Fibroblast of lung (primary cell): ENCODE data around the gene VWA1. TPM values are rescaled to one million over a fixed set of nuclear protein-coding genes. Genes with fewer than 3 reads are reported as not detected.
"Not testable (repeated sequence)": the region's sequence is repeated elsewhere in the genome, so short reads cannot be mapped to it uniquely, and the experiment has no call there.

Source experiments
- DNase-seq, 2 donors: peaks; one replicate each; pipeline versions ENCODE4 v3.0.0 to v3.0.0-alpha.2; 2010; ENCODE audit warnings: low read depth in 2 of 2
- H2AFZ ChIP-seq: 2 replicates; pipeline ENCODE4 v1.5.1; 2012; ENCODE audit warnings: low read length, control low read depth, inconsistent platforms
- H3K27ac ChIP-seq: 2 replicates; pipeline ENCODE4 v1.5.1; 2011; ENCODE audit warnings: low read length, control low read depth; ENCODE audit not compliant: insufficient read depth
- H3K27me3 ChIP-seq: 2 replicates; pipeline ENCODE4 v1.5.1; 2011; ENCODE audit warnings: mild to moderate bottlenecking, low read length; ENCODE audit not compliant: control insufficient read depth, insufficient read depth
- H3K36me3 ChIP-seq: 2 replicates; pipeline ENCODE4 v1.5.1; 2011; ENCODE audit warnings: low read length; ENCODE audit not compliant: control insufficient read depth, insufficient read depth
- H3K4me1 ChIP-seq: 2 replicates; pipeline ENCODE4 v1.5.1; 2011; ENCODE audit warnings: low read length; ENCODE audit not compliant: control insufficient read depth, insufficient read depth; ENCODE audit errors: extremely low read depth
- H3K4me2 ChIP-seq: 2 replicates; pipeline ENCODE4 v1.5.1; 2011; ENCODE audit warnings: low read length, control low read depth; ENCODE audit not compliant: insufficient read depth; ENCODE audit errors: extremely low read depth
- H3K4me3 ChIP-seq, 4 experiments: fragments of 200-600 bp in 1 of 4; sonication (generic) in 1 of 4; replicated peaks in 1 of 4; 2 replicates each; pipeline ENCODE4 v1.5.1; 2011 to 2016; ENCODE audit warnings: low read length in 4 of 4, low read depth in 3 of 4, mild to moderate bottlenecking in 3 of 4, control low read depth in 2 of 4, inconsistent platforms in 1 of 4, mixed read lengths in 1 of 4; ENCODE audit not compliant: insufficient read depth in 1 of 4; ENCODE audit errors: control extremely low read depth in 1 of 4
- H3K79me2 ChIP-seq: 2 replicates; pipeline ENCODE4 v1.5.1; 2012; ENCODE audit warnings: mild to moderate bottlenecking, low read length, inconsistent platforms; ENCODE audit not compliant: control insufficient read depth, insufficient read depth
- H3K9ac ChIP-seq: 2 replicates; pipeline ENCODE4 v1.5.1; 2011; ENCODE audit warnings: mild to moderate bottlenecking, low read length, control low read depth; ENCODE audit not compliant: insufficient read depth
- H3K9me3 ChIP-seq: 2 replicates; pipeline ENCODE4 v1.5.1; 2012; ENCODE audit warnings: low read depth, low read length; ENCODE audit not compliant: control insufficient read depth, insufficient read depth
- H4K20me1 ChIP-seq: 2 replicates; pipeline ENCODE4 v1.5.1; 2011; ENCODE audit warnings: low read length; ENCODE audit not compliant: control insufficient read depth, insufficient read depth; ENCODE audit errors: extremely low read depth
- EZH2 ChIP-seq: IDR thresholded peaks from 2 replicates; pipeline ENCODE4 v1.5.1; 2012; ENCODE audit warnings: low read length, control low read depth, mild to moderate bottlenecking; ENCODE audit errors: missing control alignments
- polyA plus RNA-seq, 2 donors: library from polyadenylated mRNA; depleted of rRNA in 1 of 2; stranded (reverse) in 1 of 2; unstranded in 1 of 2; fragments of >200 nt; gene quantifications; 2 replicates each; pipeline ENCODE4 v1.2.1, GENCODE V29; 2011 to 2012; ENCODE audit warnings: missing spikeins in 1 of 2
- total RNA-seq: library from RNA; depleted of rRNA; stranded (reverse); fragments of >200 nt; gene quantifications from 2 replicates; pipeline ENCODE4 v1.2.1, GENCODE V29; 2014
- TF ChIP-seq, protein P1 (sequence below), 2 donors: IDR thresholded peaks in 1 of 2; conservative IDR thresholded peaks in 1 of 2; 1 replicate in 1 of 2; 2 replicates in 1 of 2; pipeline ENCODE4 v1.5.1; 2011 to 2012; ENCODE audit warnings: low read length in 2 of 2, control low read depth in 1 of 2, inconsistent platforms in 1 of 2, low read depth in 1 of 2, mild to moderate bottlenecking in 1 of 2

VWA1 gene
- total and polyA plus RNA-seq, 2 donors (not counting 1 experiment from before 2014, with no cell fraction given), result 2.5 to 3.1 TPM

DNA sequence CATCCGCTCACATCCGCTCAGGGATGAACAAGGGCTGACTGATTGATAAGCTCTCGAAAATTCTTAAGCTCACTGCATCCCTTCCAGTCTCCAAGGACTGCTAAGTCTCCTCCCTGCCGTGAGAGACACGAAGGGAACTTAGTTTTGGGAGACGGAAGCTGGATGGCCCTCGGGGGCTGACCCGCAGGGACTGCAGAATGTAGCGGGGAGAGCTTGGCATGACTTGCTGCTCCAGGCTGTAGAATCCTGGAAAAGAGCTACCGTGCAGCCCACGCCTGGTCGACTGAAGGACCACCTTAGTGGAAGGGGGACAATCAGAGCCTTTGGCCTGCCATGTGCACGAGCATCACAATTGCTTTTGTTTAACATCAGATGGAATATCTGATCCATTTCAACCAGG lies 19.7 kb upstream of the VWA1 start:
- Histone ChIP-seq H3K4me2 (no peak overlapping the region), H3K79me2 (no peaks in the 10 kb centered on the region), H3K27me3 (no peaks in the 10 kb centered on the region), H3K4me3 (no peak overlapping the region), H3K36me3 (no peaks in the 10 kb centered on the region), H3K9ac (no peak overlapping the region), H3K27ac (no peak overlapping the region), H3K4me1 (no peaks in the 10 kb centered on the region), H3K9me3 (no peaks in the 10 kb centered on the region), H2AFZ (no peak overlapping the region), H4K20me1 (no peaks in the 10 kb centered on the region)
- no peak for DNase-seq
- TF ChIP-seq EZH2, result no peak
- TF ChIP-seq, protein P1, sequence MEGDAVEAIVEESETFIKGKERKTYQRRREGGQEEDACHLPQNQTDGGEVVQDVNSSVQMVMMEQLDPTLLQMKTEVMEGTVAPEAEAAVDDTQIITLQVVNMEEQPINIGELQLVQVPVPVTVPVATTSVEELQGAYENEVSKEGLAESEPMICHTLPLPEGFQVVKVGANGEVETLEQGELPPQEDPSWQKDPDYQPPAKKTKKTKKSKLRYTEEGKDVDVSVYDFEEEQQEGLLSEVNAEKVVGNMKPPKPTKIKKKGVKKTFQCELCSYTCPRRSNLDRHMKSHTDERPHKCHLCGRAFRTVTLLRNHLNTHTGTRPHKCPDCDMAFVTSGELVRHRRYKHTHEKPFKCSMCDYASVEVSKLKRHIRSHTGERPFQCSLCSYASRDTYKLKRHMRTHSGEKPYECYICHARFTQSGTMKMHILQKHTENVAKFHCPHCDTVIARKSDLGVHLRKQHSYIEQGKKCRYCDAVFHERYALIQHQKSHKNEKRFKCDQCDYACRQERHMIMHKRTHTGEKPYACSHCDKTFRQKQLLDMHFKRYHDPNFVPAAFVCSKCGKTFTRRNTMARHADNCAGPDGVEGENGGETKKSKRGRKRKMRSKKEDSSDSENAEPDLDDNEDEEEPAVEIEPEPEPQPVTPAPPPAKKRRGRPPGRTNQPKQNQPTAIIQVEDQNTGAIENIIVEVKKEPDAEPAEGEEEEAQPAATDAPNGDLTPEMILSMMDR (conservative IDR thresholded peaks at IDR 0.05 in 1 of 2, IDR thresholded peaks at IDR 0.05 in 1 of 2; ENCODE audit: low read depth in 1 of 2, low read length in 2 of 2), result no peak

DNA sequence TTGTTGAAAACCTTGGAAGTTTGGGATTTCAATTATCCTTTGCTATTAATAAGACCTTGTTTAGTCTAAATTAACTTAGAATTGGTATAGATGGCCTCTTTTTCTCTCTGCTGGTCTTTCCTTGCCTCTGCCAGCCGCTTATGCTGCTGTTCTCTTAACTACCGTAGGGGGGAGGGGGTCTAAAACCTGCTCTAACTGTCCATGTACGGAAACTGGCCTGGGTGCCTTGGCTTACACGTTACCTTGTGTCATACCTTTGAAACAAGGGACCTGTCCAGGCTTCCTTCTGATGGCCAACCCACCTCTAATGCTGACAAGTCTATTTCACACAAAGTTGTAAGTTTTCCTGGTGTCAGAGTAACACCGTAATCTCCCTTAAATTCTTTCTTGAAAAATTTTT lies 18.1 kb upstream of the VWA1 start:
- not testable (repeated sequence) for H3K4me3 ChIP-seq, H3K27me3 ChIP-seq, H3K27ac ChIP-seq, H3K4me2 ChIP-seq, H2AFZ ChIP-seq, H3K79me2 ChIP-seq, H3K9me3 ChIP-seq, DNase-seq, H3K4me1 ChIP-seq, H3K9ac ChIP-seq, H3K36me3 ChIP-seq, H4K20me1 ChIP-seq

DNA sequence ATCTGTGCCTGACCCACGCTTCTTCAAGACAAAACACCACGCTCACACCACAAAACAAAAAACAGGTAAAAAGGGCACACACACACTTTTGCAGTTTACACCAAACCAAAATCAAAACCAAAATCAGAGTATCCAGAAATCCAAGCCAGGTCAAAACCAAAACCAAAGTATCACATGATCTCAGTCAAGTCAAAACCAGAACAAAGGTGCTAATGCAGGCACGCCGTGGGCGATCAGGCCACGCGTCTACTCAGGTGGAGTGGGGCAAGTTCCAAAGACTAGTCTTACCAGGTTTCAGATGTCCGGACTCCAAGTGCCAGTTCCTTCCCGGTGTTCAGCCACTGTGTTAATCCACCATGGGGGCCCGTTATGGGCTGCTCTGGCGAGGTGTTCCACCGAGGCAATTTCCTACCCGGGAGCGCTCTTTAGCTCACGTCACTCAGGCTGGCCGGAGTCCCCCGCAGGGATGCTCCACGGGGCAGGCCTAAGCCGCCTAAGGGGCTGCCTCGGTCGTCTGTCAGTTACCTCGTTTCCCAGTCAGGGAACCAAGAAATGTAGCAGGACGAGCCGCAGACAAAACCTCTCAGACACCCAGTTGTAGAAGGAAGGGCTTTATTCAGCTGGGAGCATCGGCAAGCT lies 17.5 kb upstream of the VWA1 start:
- not testable (repeated sequence) for H3K4me2 ChIP-seq, H3K79me2 ChIP-seq, H3K4me3 ChIP-seq, H3K9ac ChIP-seq, H3K27me3 ChIP-seq, H3K27ac ChIP-seq, H3K36me3 ChIP-seq, H3K4me1 ChIP-seq, H3K9me3 ChIP-seq, H2AFZ ChIP-seq, DNase-seq, H4K20me1 ChIP-seq

DNA sequence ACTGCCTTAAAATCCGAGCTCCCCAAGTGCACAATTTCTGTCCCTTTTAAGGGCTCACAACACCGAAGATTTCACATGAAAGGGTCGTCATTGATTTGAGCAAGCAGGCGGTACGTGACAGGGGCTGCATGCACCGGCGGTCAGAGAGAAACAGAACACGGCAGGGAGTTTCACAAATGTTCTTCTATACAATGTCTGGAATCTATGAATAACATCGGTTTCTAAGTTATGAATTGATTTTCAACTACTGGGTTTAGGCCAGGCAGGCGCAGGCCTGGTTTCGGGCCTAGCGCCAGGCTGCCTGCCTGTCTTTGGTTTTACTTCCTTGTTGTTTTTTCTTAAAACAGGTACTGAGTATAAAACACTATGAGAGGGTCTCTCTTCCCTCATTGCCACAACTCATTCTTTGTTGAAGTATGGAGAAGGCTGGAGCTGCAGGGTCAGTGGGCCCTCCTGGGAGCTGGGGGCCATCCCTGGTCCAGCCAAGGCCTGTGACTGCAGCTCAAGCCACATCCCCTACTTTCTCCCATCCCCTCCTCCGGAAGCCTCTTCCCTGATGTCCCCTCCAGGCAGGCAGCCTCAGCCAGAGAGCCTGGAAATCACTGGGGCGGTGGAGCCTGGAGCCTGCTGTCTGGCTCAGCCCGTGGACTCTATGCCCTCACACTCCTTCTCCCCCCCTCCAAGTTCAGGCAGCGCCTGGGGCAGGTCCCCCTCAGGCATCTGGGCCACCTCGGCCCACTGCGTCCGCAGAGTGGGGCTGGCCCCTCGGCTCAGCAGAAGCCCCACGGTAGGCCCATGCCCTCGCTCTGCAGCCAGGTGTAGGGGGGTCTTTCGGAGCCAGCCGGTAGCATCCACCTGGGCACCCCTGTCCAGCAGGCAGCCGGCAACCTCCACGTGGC lies 16.8 kb upstream of the VWA1 start:
- H3K9me3 ChIP-seq, result no peaks in the 10 kb centered on the region
- H3K79me2 ChIP-seq, result no peaks in the 10 kb centered on the region
- no peak overlapping the region for H2AFZ ChIP-seq
- no peaks in the 10 kb centered on the region for H3K36me3 ChIP-seq
- no peak overlapping the region for H3K4me2 ChIP-seq
- peaks cover 4% of the 10 kb centered on the region for H3K4me1 ChIP-seq
- DNase-seq, result no peak
- TF ChIP-seq, protein P1 (conservative IDR thresholded peaks at IDR 0.05 in 1 of 2, IDR thresholded peaks at IDR 0.05 in 1 of 2; ENCODE audit: low read depth in 1 of 2, low read length in 2 of 2), result no peak
- no peak for TF ChIP-seq EZH2
- no peaks in the 10 kb centered on the region for H4K20me1 ChIP-seq
- no peak overlapping the region for H3K27ac ChIP-seq
- no peak overlapping the region for H3K4me3 ChIP-seq
- no peaks in the 10 kb centered on the region for H3K27me3 ChIP-seq
- no peak overlapping the region for H3K9ac ChIP-seq
